GM12891 (cell line): Measurements from ENCODE around the gene NCKAP5L.
"Not testable (repeated sequence)": the region's sequence is repeated elsewhere in the genome, so short reads cannot be mapped to it uniquely, and the experiment has no call there.

ENCODE experiments used
- POLR2A ChIP-seq: IDR thresholded peaks from 2 replicates; pipeline ENCODE4 v1.6.1; 2011; ENCODE audit warnings: low read depth, low read length, control low read depth
- POLR2AphosphoS5 ChIP-seq: IDR thresholded peaks from 2 replicates; pipeline ENCODE4 v1.6.1; 2011; ENCODE audit warnings: low read depth, low read length, control low read depth

DNA sequence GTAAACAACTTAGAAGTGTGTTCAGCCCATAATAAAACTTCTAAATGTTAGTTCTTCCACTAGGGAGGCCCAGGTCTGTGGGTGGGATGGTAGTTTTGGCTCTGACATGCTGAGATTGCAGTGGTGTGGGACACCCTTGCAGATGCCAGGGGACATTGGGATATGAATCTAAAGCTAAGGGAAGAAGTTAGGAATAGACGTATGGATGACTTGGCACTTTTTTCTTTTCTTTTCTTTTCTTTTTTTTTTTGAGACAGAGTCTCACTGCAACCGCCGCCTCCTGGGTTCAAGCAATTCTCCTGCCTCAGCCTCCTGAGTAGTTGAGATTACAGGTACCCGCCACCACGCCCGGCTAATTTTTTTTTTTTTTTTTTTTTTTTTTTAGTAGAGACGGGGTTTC lies 55.1 kb downstream of the NCKAP5L start:
- not testable (repeated sequence) for TF ChIP-seq POLR2AphosphoS5, POLR2A
